HG02678 (cell line): ENCODE data around the gene TANGO6.
"Not testable (repeated sequence)": the region's sequence is repeated elsewhere in the genome, so short reads cannot be mapped to it uniquely, and the experiment has no call there.

Experiments
- ATAC-seq: cut with Tn5 transposase; IDR thresholded peaks from one replicate; pipeline ENCODE4 v1.9.1; 2021; ENCODE audit warnings: mild to moderate bottlenecking, moderate library complexity; ENCODE audit not compliant: unreplicated experiment

TANGO6 gene

GRCh38 chr16:69049603-69050375 lies 206.5 kb downstream of the TANGO6 start:
- ATAC-seq, result no peak

- ATAC-seq, result not testable (repeated sequence)
Observed at GRCh38 chr16:69051517-69051830, 208.1 kb downstream of the TANGO6 start.

- ATAC-seq, result no peak
Observed at GRCh38 chr16:69055008-69055407, 211.7 kb downstream of the TANGO6 start.

- no peak for ATAC-seq
Observed at GRCh38 chr16:69055980-69056379, 212.6 kb downstream of the TANGO6 start.

GRCh38 chr16:69056421-69056820 lies 213.1 kb downstream of the TANGO6 start:
- ATAC-seq, result no peak

- no peak for ATAC-seq
Observed at GRCh38 chr16:69057400-69058378, 214.4 kb downstream of the TANGO6 start.

GRCh38 chr16:69063491-69063890 lies 220.2 kb downstream of the TANGO6 start:
- ATAC-seq, result not testable (repeated sequence)

- no peak for ATAC-seq
Observed at GRCh38 chr16:69064124-69064763, 220.9 kb downstream of the TANGO6 start.

- ATAC-seq, result no peak
Observed at GRCh38 chr16:69064764-69065313, 221.5 kb downstream of the TANGO6 start.

GRCh38 chr16:69069504-69069903 lies 226.2 kb downstream of the TANGO6 start:
- ATAC-seq, result no peak

GRCh38 chr16:69071036-69071435 lies 227.7 kb downstream of the TANGO6 start:
- no peak for ATAC-seq

- ATAC-seq, result no peak
Observed at GRCh38 chr16:69072640-69072974, 229.3 kb downstream of the TANGO6 start.

GRCh38 chr16:69073181-69073702 lies 229.9 kb downstream of the TANGO6 start:
- no peak for ATAC-seq

GRCh38 chr16:69077251-69077650 lies 233.9 kb downstream of the TANGO6 start:
- ATAC-seq, result no peak

GRCh38 chr16:69078073-69078472 lies 234.7 kb downstream of the TANGO6 start:
- ATAC-seq, result no peak

GRCh38 chr16:69079697-69080096 lies 236.4 kb downstream of the TANGO6 start:
- no peak for ATAC-seq

GRCh38 chr16:69083306-69083941 lies 240.1 kb downstream of the TANGO6 start:
- ATAC-seq, result no peak

- ATAC-seq, result no peak
Observed at GRCh38 chr16:69084289-69084688, 241.0 kb downstream of the TANGO6 start.

GRCh38 chr16:69085032-69085695 lies 241.8 kb downstream of the TANGO6 start:
- no peak for ATAC-seq

- no peak for ATAC-seq
Observed at GRCh38 chr16:69087161-69087581, 243.8 kb downstream of the TANGO6 start.
